ENCODE data around the gene MIEF2. TPM values are rescaled to one million over a fixed set of nuclear protein-coding genes. Genes with fewer than 3 reads are reported as not detected.
"Not testable (repeated sequence)": the region's sequence is repeated elsewhere in the genome, so short reads cannot be mapped to it uniquely, and the experiment has no call there.

The MIEF2 gene
- total and polyA plus RNA-seq, 2 experiments from 2014 or later = 8.8 to 26.4 TPM

DNA sequence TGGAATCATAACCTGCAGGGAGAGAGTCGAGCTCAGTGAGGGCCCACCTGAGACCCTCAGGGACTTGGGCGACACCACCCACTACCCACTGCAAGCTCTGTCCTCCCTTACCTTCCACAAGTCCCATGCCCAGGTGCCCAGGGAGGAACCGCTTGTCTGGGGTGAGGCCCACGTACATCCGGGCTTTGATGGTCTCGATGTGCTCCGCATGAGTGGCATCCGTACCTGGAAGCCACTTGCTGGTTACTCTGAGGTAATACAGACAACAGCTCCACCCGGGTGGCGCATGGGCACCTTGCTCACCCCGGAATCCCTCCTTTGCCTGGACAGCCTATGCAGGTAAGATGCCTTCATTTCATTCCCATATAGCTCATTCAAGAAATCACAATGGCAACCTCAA, 24.8 kb downstream of the MIEF2 start:
- WGBS, 2 experiments (ENCODE audit: low coverage in 1 of 2, low lambda C conversion rate in 2 of 2, missing lambda C conversion rate in 2 of 2) = 96 to 97% methylated on average over 11 of the region's 11 CpGs
- TF ChIP-seq EZH2 (IDR thresholded peaks at IDR 0.05; ENCODE audit: insufficient read depth, poor library complexity, severe bottlenecking) = no peak
- TF ChIP-seq EZH2phosphoT487 (IDR thresholded peaks at IDR 0.05; ENCODE audit: insufficient read depth, low read depth) = no peak
- H3K9me3 ChIP-seq (ENCODE audit: low read depth) = no peaks in the 10 kb centered on the region
- no peaks in the 10 kb centered on the region for H3K27me3 ChIP-seq (replicated peaks; ENCODE audit: insufficient read depth)
- H3K4me2 ChIP-seq (ENCODE audit: unreplicated experiment) = no peak overlapping the region
- no peak overlapping the region for H3K4me3 ChIP-seq
- H3K9ac ChIP-seq = no peak overlapping the region
- no peak overlapping the region for H2AFZ ChIP-seq
- in situ Hi-C loops (cut with MboI) = no loop called here
- no peaks in the 10 kb centered on the region for H3K79me2 ChIP-seq (ENCODE audit: insufficient read depth)
- H4K20me1 ChIP-seq (ENCODE audit: insufficient read depth) = no peaks in the 10 kb centered on the region
- no peaks in the 10 kb centered on the region for H3K9me2 ChIP-seq (ENCODE audit: insufficient read depth)
- H3F3A ChIP-seq (ENCODE audit: insufficient read depth) = no peaks in the 10 kb centered on the region
- H3K36me3 ChIP-seq (ENCODE audit: low read depth) = peaks cover 41% of the 10 kb centered on the region
- no peaks in the 10 kb centered on the region for H3K4me1 ChIP-seq (ENCODE audit: insufficient read depth)
- H3K27ac ChIP-seq = no peak overlapping the region
- no peak for DNase-seq

GRCh38 chr17:18291718-18292540, 31.5 kb downstream of the MIEF2 start:
- no peak for DNase-seq
- Histone ChIP-seq H3K9me2 (ENCODE audit: insufficient read depth) (no peaks in the 10 kb centered on the region), H3K27ac (no peak overlapping the region), H3K4me1 (ENCODE audit: insufficient read depth) (no peaks in the 10 kb centered on the region), H3K79me2 (ENCODE audit: insufficient read depth) (no peaks in the 10 kb centered on the region), H2AFZ (no peak overlapping the region), H3K4me3 (no peak overlapping the region), H4K20me1 (ENCODE audit: insufficient read depth) (no peaks in the 10 kb centered on the region), H3F3A (ENCODE audit: insufficient read depth) (no peaks in the 10 kb centered on the region), H3K4me2 (ENCODE audit: unreplicated experiment) (no peak overlapping the region), H3K27me3 (replicated peaks; ENCODE audit: insufficient read depth) (no peaks in the 10 kb centered on the region), H3K36me3 (ENCODE audit: low read depth) (peaks cover 29% of the 10 kb centered on the region), H3K9me3 (ENCODE audit: low read depth) (no peaks in the 10 kb centered on the region), H3K9ac (no peak overlapping the region)
- in situ Hi-C loops (cut with MboI) = no loop called here
- WGBS, 2 experiments (ENCODE audit: low coverage in 1 of 2, low lambda C conversion rate in 2 of 2, missing lambda C conversion rate in 2 of 2) = 88% methylated on average over 15 of the region's 15 CpGs
- TF ChIP-seq EZH2phosphoT487 (IDR thresholded peaks at IDR 0.05; ENCODE audit: insufficient read depth, low read depth) (no peak), EZH2 (IDR thresholded peaks at IDR 0.05; ENCODE audit: insufficient read depth, poor library complexity, severe bottlenecking) (no peak)

DNA sequence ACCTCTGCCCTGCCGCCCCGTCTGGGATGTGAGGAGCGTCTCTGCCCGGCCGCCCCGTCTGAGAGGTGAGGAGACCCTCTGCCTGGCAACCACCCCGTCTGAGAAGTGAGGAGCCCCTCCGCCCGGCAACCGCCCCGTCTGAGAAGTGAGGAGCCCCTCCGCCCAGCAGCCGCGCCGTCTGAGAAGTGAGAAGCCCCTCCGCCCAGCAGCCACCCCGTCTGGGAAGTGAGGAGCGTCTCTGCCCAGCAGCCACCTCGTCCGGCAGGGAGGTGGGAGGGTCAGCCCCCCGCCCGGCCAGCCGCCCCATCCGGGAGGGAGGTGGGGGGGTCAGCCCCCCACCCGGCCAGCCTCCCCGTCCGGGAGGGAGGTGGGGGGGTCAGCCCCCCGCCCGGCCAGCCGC, 37.6 kb downstream of the MIEF2 start:
- in situ Hi-C loops (cut with MboI); H3K9me2 ChIP-seq (ENCODE audit: insufficient read depth); H4K20me1 ChIP-seq (ENCODE audit: insufficient read depth); DNase-seq; H3K4me2 ChIP-seq (ENCODE audit: unreplicated experiment); H3K4me1 ChIP-seq (ENCODE audit: insufficient read depth); H2AFZ ChIP-seq; H3K79me2 ChIP-seq (ENCODE audit: insufficient read depth); H3K4me3 ChIP-seq; H3K27me3 ChIP-seq (replicated peaks; ENCODE audit: insufficient read depth); H3K27ac ChIP-seq; H3K9me3 ChIP-seq (ENCODE audit: low read depth); H3F3A ChIP-seq (ENCODE audit: insufficient read depth); H3K9ac ChIP-seq: not testable (repeated sequence)
- 92 to 100% methylated on average over 3 to 12 of the region's 30 CpGs for WGBS, 2 experiments (ENCODE audit: low coverage in 1 of 2, low lambda C conversion rate in 2 of 2, missing lambda C conversion rate in 2 of 2)
- peaks cover 38% of the 10 kb centered on the region for H3K36me3 ChIP-seq (ENCODE audit: low read depth)

DNA sequence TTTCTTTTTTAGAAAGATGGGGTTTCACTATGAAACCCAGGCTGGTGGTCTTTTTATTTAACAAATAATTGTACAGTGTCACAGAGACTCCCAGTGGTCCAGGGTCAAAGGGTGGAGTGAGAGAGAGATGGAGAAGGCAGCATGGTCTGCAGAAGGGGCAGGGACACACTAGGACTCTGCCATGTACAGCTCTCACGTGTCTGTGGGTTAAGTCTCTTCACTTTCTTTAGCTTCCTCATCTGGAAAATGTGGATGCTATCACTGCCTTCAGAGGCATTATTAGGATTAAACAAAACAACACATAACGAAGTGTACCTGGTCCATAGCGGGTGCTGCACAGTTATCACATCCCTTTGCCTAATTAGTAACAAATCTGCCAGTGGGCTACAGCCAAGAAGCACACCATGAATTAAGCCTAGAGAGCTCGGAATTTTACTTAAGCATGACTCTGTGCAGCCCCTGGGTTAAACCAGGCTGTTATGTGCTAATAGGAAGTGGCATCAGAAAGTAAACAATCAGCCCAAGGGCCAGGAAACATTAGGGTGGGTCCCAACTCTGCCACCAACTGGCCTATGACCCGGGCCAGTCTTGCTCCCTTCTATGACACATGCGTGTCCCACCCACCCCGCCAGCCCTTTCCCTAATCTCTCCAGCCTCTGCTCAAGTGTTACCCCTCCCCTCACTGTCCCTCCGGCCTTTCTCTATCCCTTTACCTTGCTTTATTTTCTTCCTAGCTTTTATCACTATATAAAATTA, 40.4 kb downstream of the MIEF2 start:
- H3K27ac ChIP-seq = no peak overlapping the region
- no peak overlapping the region for H2AFZ ChIP-seq
- H3K79me2 ChIP-seq (ENCODE audit: insufficient read depth) = peaks cover 14% of the 10 kb centered on the region; the same call in 1 of the 2 replicates
- in situ Hi-C loops (cut with MboI) = no loop called here
- H3K9me3 ChIP-seq (ENCODE audit: low read depth) = no peaks in the 10 kb centered on the region
- DNase-seq = no peak
- no peak overlapping the region for H3K9ac ChIP-seq
- no peaks in the 10 kb centered on the region for H3K4me1 ChIP-seq (ENCODE audit: insufficient read depth)
- no peaks in the 10 kb centered on the region for H4K20me1 ChIP-seq (ENCODE audit: insufficient read depth)
- H3F3A ChIP-seq (ENCODE audit: insufficient read depth) = no peaks in the 10 kb centered on the region
- no peaks in the 10 kb centered on the region for H3K27me3 ChIP-seq (replicated peaks; ENCODE audit: insufficient read depth)
- peaks cover 53% of the 10 kb centered on the region for H3K36me3 ChIP-seq (ENCODE audit: low read depth)
- no peak overlapping the region for H3K4me3 ChIP-seq
- no peak for TF ChIP-seq EZH2phosphoT487 (IDR thresholded peaks at IDR 0.05; ENCODE audit: insufficient read depth, low read depth)
- no peak for TF ChIP-seq EZH2 (IDR thresholded peaks at IDR 0.05; ENCODE audit: insufficient read depth, poor library complexity, severe bottlenecking)
- H3K9me2 ChIP-seq (ENCODE audit: insufficient read depth) = no peaks in the 10 kb centered on the region
- WGBS, 2 experiments (ENCODE audit: low coverage in 1 of 2, low lambda C conversion rate in 2 of 2, missing lambda C conversion rate in 2 of 2) = 92 to 94% methylated on average over 8 of the region's 8 CpGs
- no peak overlapping the region for H3K4me2 ChIP-seq (ENCODE audit: unreplicated experiment)

DNA sequence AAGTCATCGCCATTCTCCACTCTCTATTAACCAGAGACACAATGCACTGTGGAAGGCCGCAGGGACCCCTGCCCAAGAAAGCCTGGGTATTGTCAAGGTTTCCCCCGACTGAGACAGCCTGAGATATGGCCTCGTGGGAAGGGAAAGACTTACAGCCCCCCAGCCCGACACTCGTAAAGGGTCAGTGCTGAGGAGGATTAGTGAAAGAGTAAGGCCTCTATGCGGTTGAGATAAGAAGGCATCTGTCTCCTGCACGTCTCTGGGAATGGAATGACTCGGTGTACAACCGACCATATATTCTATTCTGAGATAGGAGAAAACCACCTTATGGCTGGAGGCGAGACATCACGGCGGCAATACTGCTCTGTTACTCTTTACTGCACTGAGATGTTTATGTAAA, 42.7 kb downstream of the MIEF2 start:
- H3K9me3 ChIP-seq (ENCODE audit: low read depth); H3K27me3 ChIP-seq (replicated peaks; ENCODE audit: insufficient read depth); H3K4me2 ChIP-seq (ENCODE audit: unreplicated experiment); H4K20me1 ChIP-seq (ENCODE audit: insufficient read depth); H3F3A ChIP-seq (ENCODE audit: insufficient read depth); in situ Hi-C loops (cut with MboI); H3K4me1 ChIP-seq (ENCODE audit: insufficient read depth); H3K9ac ChIP-seq; DNase-seq; H3K27ac ChIP-seq; H3K9me2 ChIP-seq (ENCODE audit: insufficient read depth); H2AFZ ChIP-seq; H3K4me3 ChIP-seq: not testable (repeated sequence)
- Histone ChIP-seq H3K79me2 (ENCODE audit: insufficient read depth) (peaks cover 26% of the 10 kb centered on the region), H3K36me3 (ENCODE audit: low read depth) (peaks cover 58% of the 10 kb centered on the region)
- 87 to 89% methylated on average over 11 to 13 of the region's 13 CpGs for WGBS, 2 experiments (ENCODE audit: low coverage in 1 of 2, low lambda C conversion rate in 2 of 2, missing lambda C conversion rate in 2 of 2)

Measured in GM23248 (cell line).